WTC11 (cell line): ENCODE results near the gene GIMAP8. TPM values are rescaled to one million over a fixed set of nuclear protein-coding genes. Genes with fewer than 3 reads are reported as not detected.
"Not testable (repeated sequence)": the region's sequence is repeated elsewhere in the genome, so short reads cannot be mapped to it uniquely, and the experiment has no call there.

Experiments used
- ATAC-seq: fragments of 200-7000 bp; cut with Tn5 transposase; 2 replicates; pipeline ENCODE4 v1.10.0; 2021; ENCODE audit warnings: mild to moderate bottlenecking, moderate library complexity
- CTCF ChIA-PET: fragments of 300-600 bp; sonication (Branson Sonifier 250); formaldehyde crosslinking; loops from one replicate; lab custom pipeline; 2021; ENCODE audit warnings: antibody characterized with exemption; lab: Charles Lee
- POLR2A ChIA-PET: fragments of 350-600 bp; sonication (Branson Sonifier 250); formaldehyde crosslinking; loops from one replicate; lab custom pipeline; 2021; ENCODE audit warnings: antibody characterized with exemption; lab: Charles Lee
- DNase-seq: peaks from one replicate; pipeline ENCODE4 v3.0.0; 2021; ENCODE audit warnings: low spot score
- H3K27ac Mint-ChIP-seq: 2 replicates; pipeline ENCODE4 v1.8.0; 2021; ENCODE audit warnings: mixed read lengths
- H3K27me3 Mint-ChIP-seq: 2 replicates; pipeline ENCODE4 v1.8.0; 2021; ENCODE audit warnings: low read depth, mild to moderate bottlenecking, moderate library complexity, mixed read lengths
- H3K36me3 Mint-ChIP-seq: 2 replicates; pipeline ENCODE4 v1.8.0; 2021; ENCODE audit warnings: mixed read lengths
- H3K4me1 Mint-ChIP-seq: 2 replicates; pipeline ENCODE4 v1.8.0; 2022; ENCODE audit warnings: mixed read lengths
- H3K4me3 Mint-ChIP-seq: 2 replicates; pipeline ENCODE4 v1.8.0; 2021; ENCODE audit warnings: mild to moderate bottlenecking, moderate library complexity, mixed read lengths
- H3K9me3 Mint-ChIP-seq: 2 replicates; pipeline ENCODE4 v1.8.0; 2021; ENCODE audit warnings: mixed read lengths
- CBFB ChIP-seq: sonication (generic); formaldehyde crosslinking; IDR thresholded peaks from 2 replicates; pipeline ENCODE4 v1.8.1; 2022; ENCODE audit warnings: mild to moderate bottlenecking, low read depth, missing genetic modification reagents
- CREB1 ChIP-seq: sonication (generic); formaldehyde crosslinking; IDR thresholded peaks from 2 replicates; pipeline ENCODE4 v1.8.0; 2023; ENCODE audit warnings: mild to moderate bottlenecking, missing genetic modification reagents
- SMAD4 ChIP-seq: sonication (generic); formaldehyde crosslinking; IDR thresholded peaks from 2 replicates; pipeline ENCODE4 v1.8.0; 2022; ENCODE audit warnings: mild to moderate bottlenecking, missing genetic modification reagents
- TCF7 ChIP-seq: sonication (generic); formaldehyde crosslinking; IDR thresholded peaks from 2 replicates; pipeline ENCODE4 v1.8.0; 2022; ENCODE audit warnings: mild to moderate bottlenecking, low read depth, missing genetic modification reagents, moderate library complexity
- TEAD1 ChIP-seq: sonication (generic); formaldehyde crosslinking; IDR thresholded peaks from 2 replicates; pipeline ENCODE4 v1.8.0; 2022; ENCODE audit warnings: mild to moderate bottlenecking, missing genetic modification reagents
- ZNF138 ChIP-seq: sonication (generic); formaldehyde crosslinking; conservative IDR thresholded peaks from 2 replicates; pipeline ENCODE4 v1.8.1; 2022; ENCODE audit warnings: mild to moderate bottlenecking, moderate library complexity, missing genetic modification reagents
- total RNA-seq: library from RNA; stranded (reverse); gene quantifications from 3 replicates; pipeline ENCODE4 v1.2.3, GENCODE V29; 2021
- TF ChIP-seq, protein P1 (sequence below): fragments of 200-600 bp; IDR thresholded peaks from 2 replicates; pipeline ENCODE4 v1.8.0; 2022; ENCODE audit warnings: antibody characterized with exemption

GIMAP8 gene
- total RNA-seq, 1 experiment from 2014 or later = 0.09 TPM

GRCh38 chr7:150520145-150520544 lies 69.7 kb downstream of the GIMAP8 start:
- TF ChIP-seq TEAD1 = no peak
- peaks cover 39% of the 10 kb centered on the region for H3K4me1 Mint-ChIP-seq
- H3K27ac Mint-ChIP-seq = no peak overlapping the region
- no peak overlapping the region for H3K4me3 Mint-ChIP-seq
- H3K36me3 Mint-ChIP-seq = peaks cover 7% of the 10 kb centered on the region
- DNase-seq (no peak), ATAC-seq (no peak)
- peaks cover 10% of the 10 kb centered on the region for H3K9me3 Mint-ChIP-seq
- ChIA-PET CTCF (no interaction called here), POLR2A (no interaction called here)
- peaks cover 3% of the 10 kb centered on the region for H3K27me3 Mint-ChIP-seq

GRCh38 chr7:150522931-150523330 lies 72.5 kb downstream of the GIMAP8 start:
- H3K27ac Mint-ChIP-seq, H3K27me3 Mint-ChIP-seq, CTCF ChIA-PET, ATAC-seq, POLR2A ChIA-PET, H3K36me3 Mint-ChIP-seq: not testable (repeated sequence)
- Mint-ChIP-seq H3K4me3 (peak overlapping the region; percentile 2; the same call in 1 of the 2 replicates), H3K9me3 (peaks cover 21% of the 10 kb centered on the region), H3K4me1 (peaks cover 39% of the 10 kb centered on the region)
- DNase-seq = peak; percentile 40

GRCh38 chr7:150524018-150524417 lies 73.6 kb downstream of the GIMAP8 start:
- peaks cover 32% of the 10 kb centered on the region for H3K9me3 Mint-ChIP-seq
- ATAC-seq = peak; percentile 59
- DNase-seq = no peak

More at GRCh38 chr7:150524018-150524417, 73.6 kb downstream of the GIMAP8 start:
- Mint-ChIP-seq H3K4me3 (no peak overlapping the region), H3K27me3 (peaks cover 3% of the 10 kb centered on the region), H3K27ac (no peak overlapping the region)
- ChIA-PET POLR2A (no interaction called here), CTCF (no interaction called here)
- no peak for TF ChIP-seq ZNF138 (CRISPR knock-in tag)
- TF ChIP-seq, protein P1, sequence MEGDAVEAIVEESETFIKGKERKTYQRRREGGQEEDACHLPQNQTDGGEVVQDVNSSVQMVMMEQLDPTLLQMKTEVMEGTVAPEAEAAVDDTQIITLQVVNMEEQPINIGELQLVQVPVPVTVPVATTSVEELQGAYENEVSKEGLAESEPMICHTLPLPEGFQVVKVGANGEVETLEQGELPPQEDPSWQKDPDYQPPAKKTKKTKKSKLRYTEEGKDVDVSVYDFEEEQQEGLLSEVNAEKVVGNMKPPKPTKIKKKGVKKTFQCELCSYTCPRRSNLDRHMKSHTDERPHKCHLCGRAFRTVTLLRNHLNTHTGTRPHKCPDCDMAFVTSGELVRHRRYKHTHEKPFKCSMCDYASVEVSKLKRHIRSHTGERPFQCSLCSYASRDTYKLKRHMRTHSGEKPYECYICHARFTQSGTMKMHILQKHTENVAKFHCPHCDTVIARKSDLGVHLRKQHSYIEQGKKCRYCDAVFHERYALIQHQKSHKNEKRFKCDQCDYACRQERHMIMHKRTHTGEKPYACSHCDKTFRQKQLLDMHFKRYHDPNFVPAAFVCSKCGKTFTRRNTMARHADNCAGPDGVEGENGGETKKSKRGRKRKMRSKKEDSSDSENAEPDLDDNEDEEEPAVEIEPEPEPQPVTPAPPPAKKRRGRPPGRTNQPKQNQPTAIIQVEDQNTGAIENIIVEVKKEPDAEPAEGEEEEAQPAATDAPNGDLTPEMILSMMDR = no peak
- TF ChIP-seq CBFB (CRISPR knock-in tag) = no peak
- TF ChIP-seq SMAD4 = no peak
- TF ChIP-seq TCF7 = no peak
- TF ChIP-seq CREB1 (CRISPR knock-in tag) = no peak
- TF ChIP-seq, all 79 proteins: peak for 0
- Mint-ChIP-seq H3K36me3 (peaks cover 10% of the 10 kb centered on the region), H3K4me1 (peaks cover 39% of the 10 kb centered on the region)

Other genes starting within 250 kb of the GIMAP8 start
- 27.7 to 33.3 TPM (median 32.7 TPM) in 3 replicates for gene LRRC61, start 127.3 kb upstream of the GIMAP8 start, total RNA-seq
- gene ACTR3C, start 127.1 kb upstream of the GIMAP8 start, total RNA-seq = 0.96 to 1.5 TPM (median 1.4 TPM) in 3 replicates
- 193 to 230 TPM (median 197 TPM) in 3 replicates for gene RARRES2, start 109.0 kb upstream of the GIMAP8 start, total RNA-seq
- gene REPIN1, start 81.8 kb upstream of the GIMAP8 start, total RNA-seq = 105 to 130 TPM (median 112 TPM) in 3 replicates
- 24.1 to 26.6 TPM (median 25.4 TPM) in 3 replicates for gene ZNF775, start 71.3 kb upstream of the GIMAP8 start, total RNA-seq
- 0.37 to 0.48 TPM (median 0.37 TPM) in 3 replicates for gene GIMAP7, start 64.2 kb downstream of the GIMAP8 start, total RNA-seq
- 0.28 to 0.39 TPM (median 0.30 TPM) in 3 replicates for gene GIMAP4, start 116.8 kb downstream of the GIMAP8 start, total RNA-seq
- gene GIMAP6, start 181.8 kb downstream of the GIMAP8 start, total RNA-seq = 0.13 to 0.18 TPM (median 0.14 TPM) in 3 replicates
- gene GIMAP2, start 235.1 kb downstream of the GIMAP8 start, total RNA-seq = 0.15 to 0.37 TPM (median 0.18 TPM) in 3 replicates